ENCODE data around the gene ACOT8. TPM values are rescaled to one million over a fixed set of nuclear protein-coding genes. Genes with fewer than 3 reads are reported as not detected.

Gene ACOT8
- total and polyA plus RNA-seq, 2 of the 8 experiments (the other 6 are each of a cell fraction or from before 2014, with no cell fraction given): 37.6 to 88.8 TPM

GRCh38 chr20:45859916-45860315, 2.7 kb upstream of the ACOT8 start:
- 83% methylated on average over 5 of the region's 5 CpGs; no CpG with 5 or more reads in 1 of the 2 experiments for WGBS, 2 experiments (ENCODE audit: extremely low coverage in 1 of 2, insufficient coverage in 1 of 2, insufficient read length in 1 of 2, insufficient replicate concordance in 2 of 2, low coverage in 1 of 2, low lambda C conversion rate in 2 of 2, missing lambda C conversion rate in 1 of 2)
- H3K9me3 ChIP-seq (ENCODE audit: insufficient read depth in 2 of 2, low read depth in 1 of 2, low read length in 1 of 2): no peaks in the 10 kb centered on the region
- no peaks in the 10 kb centered on the region; a peak in 2 of 8 replicates for H3K36me3 ChIP-seq (ENCODE audit: control insufficient read depth in 2 of 4, insufficient read depth in 4 of 4, low read length in 3 of 4)
- no peak overlapping the region for H3K4ac ChIP-seq (replicated peaks; ENCODE audit: insufficient read length, low read depth, low read length)
- no peak overlapping the region for H3K56ac ChIP-seq (replicated peaks; ENCODE audit: insufficient read length, low read depth, low read length)
- H3K4me3 ChIP-seq (ENCODE audit: extremely low read depth in 1 of 4, insufficient read depth in 2 of 4, low read depth in 3 of 4, low read length in 4 of 4): no peak overlapping the region
- no peak overlapping the region for H4K8ac ChIP-seq (ENCODE audit: extremely low read depth, insufficient read depth, low read length)
- H2BK120ac ChIP-seq (replicated peaks; ENCODE audit: low read depth, low read length): no peak overlapping the region
- no peak overlapping the region for H2BK20ac ChIP-seq (ENCODE audit: low read length)
- no peak overlapping the region for H2BK12ac ChIP-seq (ENCODE audit: low read depth, low read length)
- no peaks in the 10 kb centered on the region for H4K20me1 ChIP-seq (replicated peaks in 1 of 2; ENCODE audit: control insufficient read depth in 1 of 2, insufficient read depth in 2 of 2, low read length in 2 of 2)
- H3K4me1 ChIP-seq (replicated peaks in 1 of 4; ENCODE audit: control insufficient read depth in 3 of 4, insufficient read depth in 4 of 4, low read length in 3 of 4): peaks cover 2 to 6% (median 4%) of the 10 kb centered on the region in 4 experiments
- TF ChIP-seq TAF7 (optimal IDR thresholded peaks at IDR 0.05; ENCODE audit: borderline replicate concordance, low read depth, low read length): no peak
- no peak for TF ChIP-seq MAX (IDR thresholded peaks at IDR 0.05)
- TF ChIP-seq SP1 (IDR thresholded peaks at IDR 0.05; ENCODE audit: low read depth, low read length): no peak
- no peak for TF ChIP-seq ATF3 (IDR thresholded peaks at IDR 0.05; ENCODE audit: insufficient read depth, low read depth, low read length)
- TF ChIP-seq USF2 (IDR thresholded peaks at IDR 0.05; ENCODE audit: low read length): no peak
- TF ChIP-seq SIN3A (conservative IDR thresholded peaks at IDR 0.05 in 1 of 2, IDR thresholded peaks at IDR 0.05 in 1 of 2; ENCODE audit: low read depth in 1 of 2, low read length in 2 of 2): no peak
- TF ChIP-seq ASH2L (IDR thresholded peaks at IDR 0.05; ENCODE audit: low read length): no peak
- TF ChIP-seq ATF2 (IDR thresholded peaks at IDR 0.05; ENCODE audit: low read length): no peak
- no peak for TF ChIP-seq KDM4A (IDR thresholded peaks at IDR 0.05; ENCODE audit: low read depth, low read length, severe bottlenecking)
- no peak overlapping the region for H2BK15ac ChIP-seq (ENCODE audit: low read length)
- peaks cover 8% of the 10 kb centered on the region; the same call in 1 of the 2 replicates for H3K23me2 ChIP-seq (ENCODE audit: low read depth, low read length)
- no peak overlapping the region for H2BK5ac ChIP-seq (ENCODE audit: low read depth, low read length)
- no peak overlapping the region for H3K9ac ChIP-seq (replicated peaks in 1 of 4; ENCODE audit: extremely low read depth in 1 of 4, low read depth in 3 of 4, low read length in 3 of 4)
- H2AK5ac ChIP-seq (ENCODE audit: low read depth, low read length): no peak overlapping the region
- H3K4me2 ChIP-seq (ENCODE audit: insufficient read depth in 1 of 2, low read depth in 2 of 2, low read length in 2 of 2): no peak overlapping the region; a peak in 1 of 4 replicates
- ChIA-PET POLR2A (ENCODE audit: partially characterized antibody) (interaction anchor here (1.1 to 9.9 kb wide), 2 partner anchors 21 to 51 kb away, joined by 3 to 178 read pairs; partner anchors contain the start of gene SNX21), CTCF (ENCODE audit: partially characterized antibody) (no interaction called here)
- H3K23ac ChIP-seq (ENCODE audit: insufficient read length): no peak overlapping the region
- FAIRE-seq (no peak), DNase-seq (ENCODE audit: low read depth in 1 of 2, low spot score in 2 of 2) (no peak)
- no peak overlapping the region for H3K27ac ChIP-seq (ENCODE audit: low read depth, low read length)
- H3K79me2 ChIP-seq (ENCODE audit: control insufficient read depth in 1 of 2, insufficient read depth in 2 of 2, low read length in 2 of 2): peaks cover 0 to 19% of the 10 kb centered on the region in 2 experiments; a peak in 2 of 4 replicates
- H3K18ac ChIP-seq (ENCODE audit: extremely low read depth, low read length): no peak overlapping the region
- no peaks in the 10 kb centered on the region for H3K27me3 ChIP-seq (replicated peaks in 1 of 4; ENCODE audit: control insufficient read depth in 3 of 4, extremely low read depth in 1 of 4, insufficient read depth in 3 of 4, low read length in 3 of 4)
- H3K14ac ChIP-seq (ENCODE audit: insufficient read length): no peak overlapping the region
- no peak overlapping the region for H4K91ac ChIP-seq (replicated peaks; ENCODE audit: insufficient read length, low read length)
- H4K5ac ChIP-seq (ENCODE audit: insufficient read length, low read depth, low read length): no peak overlapping the region
- H3K79me1 ChIP-seq (ENCODE audit: low read depth, low read length): no peaks in the 10 kb centered on the region; the same call in 1 of the 2 replicates
- no peak overlapping the region for H2AFZ ChIP-seq (ENCODE audit: low read length)

Measured in H1 (cell line).